ENCODE results near the gene BCL2L15. TPM values are rescaled to one million over a fixed set of nuclear protein-coding genes. Genes with fewer than 3 reads are reported as not detected.
"Not testable (repeated sequence)": the region's sequence is repeated elsewhere in the genome, so short reads cannot be mapped to it uniquely, and the experiment has no call there.

The BCL2L15 gene
- total RNA-seq, 2 donors from 2014 or later: 0.46 to 92.5 TPM

GRCh38 chr1:113856401-113856790 is 31.0 kb downstream of the BCL2L15 start:
- no peaks in the 10 kb centered on the region for H3K4me1 ChIP-seq (replicated peaks)
- TF ChIP-seq CTCF (IDR thresholded peaks at IDR 0.05) (no peak), POLR2A (IDR thresholded peaks at IDR 0.05) (no peak), POLR2AphosphoS5 (IDR thresholded peaks at IDR 0.05) (no peak)
- H3K9me3 ChIP-seq: no peaks in the 10 kb centered on the region
- no peaks in the 10 kb centered on the region for H3K36me3 ChIP-seq
- H3K27me3 ChIP-seq (replicated peaks; ENCODE audit: insufficient read depth): no peaks in the 10 kb centered on the region
- 95% methylated on average over 2 of the region's 2 CpGs for WGBS
- intact Hi-C loops (cut with DNase I): no loop called here
- no peak overlapping the region for H3K4me3 ChIP-seq
- no peak for DNase-seq (ENCODE audit: low spot score)
- H3K27ac ChIP-seq: no peak overlapping the region

- 71% methylated on average over 4 of the region's 4 CpGs for WGBS
- intact Hi-C loops (cut with DNase I): no loop called here
- TF ChIP-seq POLR2AphosphoS5 (IDR thresholded peaks at IDR 0.05): no peak
These were observed 31.6 kb downstream of the BCL2L15 start for GRCh38 chr1:113855630-113856400.

GRCh38 chr1:113854234-113854633 is 33.1 kb downstream of the BCL2L15 start:
- TF ChIP-seq POLR2A (IDR thresholded peaks at IDR 0.05) (no peak), POLR2AphosphoS5 (IDR thresholded peaks at IDR 0.05) (no peak), CTCF (IDR thresholded peaks at IDR 0.05) (no peak)
- DNase-seq (ENCODE audit: low spot score): no peak
- H3K9me3 ChIP-seq: no peaks in the 10 kb centered on the region
- H3K4me1 ChIP-seq (replicated peaks): no peaks in the 10 kb centered on the region
- no peaks in the 10 kb centered on the region for H3K27me3 ChIP-seq (replicated peaks; ENCODE audit: insufficient read depth)
- intact Hi-C loops (cut with DNase I): no loop called here
- no peak overlapping the region for H3K4me3 ChIP-seq
- no peak overlapping the region for H3K27ac ChIP-seq
- 88% methylated on average over 1 of the region's 1 CpG for WGBS
- no peaks in the 10 kb centered on the region for H3K36me3 ChIP-seq

More at GRCh38 chr1:113855630-113856400, 31.6 kb downstream of the BCL2L15 start:
- H3K27ac ChIP-seq: no peak overlapping the region
- H3K27me3 ChIP-seq (replicated peaks; ENCODE audit: insufficient read depth): no peaks in the 10 kb centered on the region
- H3K9me3 ChIP-seq: no peaks in the 10 kb centered on the region
- no peak for DNase-seq (ENCODE audit: low spot score)
- H3K4me1 ChIP-seq (replicated peaks): no peaks in the 10 kb centered on the region
- H3K4me3 ChIP-seq: no peak overlapping the region
- no peaks in the 10 kb centered on the region for H3K36me3 ChIP-seq

- DNase-seq (ENCODE audit: low spot score); H3K36me3 ChIP-seq; H3K4me1 ChIP-seq (replicated peaks); H3K9me3 ChIP-seq; H3K27ac ChIP-seq; H3K27me3 ChIP-seq (replicated peaks; ENCODE audit: insufficient read depth); H3K4me3 ChIP-seq; intact Hi-C loops (cut with DNase I): not testable (repeated sequence)
- 72% methylated on average over 6 of the region's 6 CpGs for WGBS
These were observed 34.7 kb downstream of the BCL2L15 start for GRCh38 chr1:113852694-113853093.

- Histone ChIP-seq H3K27me3 (replicated peaks; ENCODE audit: insufficient read depth) (no peaks in the 10 kb centered on the region), H3K9me3 (no peaks in the 10 kb centered on the region), H3K27ac (no peak overlapping the region), H3K36me3 (no peaks in the 10 kb centered on the region), H3K4me3 (no peak overlapping the region), H3K4me1 (replicated peaks) (no peaks in the 10 kb centered on the region)
- TF ChIP-seq POLR2A (IDR thresholded peaks at IDR 0.05): no peak
- no peak for TF ChIP-seq CTCF (IDR thresholded peaks at IDR 0.05)
- no peak for TF ChIP-seq POLR2AphosphoS5 (IDR thresholded peaks at IDR 0.05)
- no peak for DNase-seq (ENCODE audit: low spot score)
- intact Hi-C loops (cut with DNase I): no loop called here
- WGBS: 74% methylated on average over 3 of the region's 3 CpGs
These were observed 37.1 kb downstream of the BCL2L15 start for GRCh38 chr1:113850127-113850796.

GRCh38 chr1:113849072-113849471 is 38.3 kb downstream of the BCL2L15 start:
- no peaks in the 10 kb centered on the region for H3K9me3 ChIP-seq
- no peak overlapping the region for H3K27ac ChIP-seq
- no peaks in the 10 kb centered on the region for H3K27me3 ChIP-seq (replicated peaks; ENCODE audit: insufficient read depth)
- H3K4me3 ChIP-seq: no peak overlapping the region
- no peaks in the 10 kb centered on the region for H3K36me3 ChIP-seq
- intact Hi-C loops (cut with DNase I): no loop called here
- DNase-seq (ENCODE audit: low spot score): no peak
- no peaks in the 10 kb centered on the region for H3K4me1 ChIP-seq (replicated peaks)
- TF ChIP-seq POLR2AphosphoS5 (IDR thresholded peaks at IDR 0.05) (no peak), CTCF (IDR thresholded peaks at IDR 0.05) (no peak), POLR2A (IDR thresholded peaks at IDR 0.05) (no peak)

Measured in prostate gland (tissue), 2 donors.